Dermis blood vessel endothelial cell (primary cell): ENCODE measurements around the gene MS4A10. TPM values are rescaled to one million over a fixed set of nuclear protein-coding genes. Genes with fewer than 3 reads are reported as not detected.

ENCODE experiments used
- total RNA-seq: library from RNA; depleted of rRNA; stranded (reverse); fragments of >200 nt; gene quantifications from 2 replicates; pipeline ENCODE4 v1.2.3, GENCODE V29; 2014

MS4A10 gene
- total RNA-seq, 1 donor from 2014 or later = not detected

Other genes with a start within 250 kb of the MS4A10 start
- not detected in 2 replicates for gene MS4A8, start 85.7 kb upstream of the MS4A10 start, total RNA-seq
- not detected in 2 replicates for gene MS4A18, start 60.6 kb upstream of the MS4A10 start, total RNA-seq
- not detected in 2 replicates for gene MS4A15, start 28.5 kb upstream of the MS4A10 start, total RNA-seq
- gene CCDC86, start 56.8 kb downstream of the MS4A10 start, total RNA-seq = 14.0 and 31.2 TPM in 2 replicates
- gene PTGDR2, start 70.6 kb downstream of the MS4A10 start, total RNA-seq = 0.05 TPM in 1 of 2 replicates, not detected in the other
- not detected in 2 replicates for gene ZP1, start 82.2 kb downstream of the MS4A10 start, total RNA-seq
- gene PRPF19, start 121.3 kb downstream of the MS4A10 start, total RNA-seq = 45.8 and 79.6 TPM in 2 replicates
- gene TMEM109, start 128.8 kb downstream of the MS4A10 start, total RNA-seq = 63.6 and 114 TPM in 2 replicates
- 99.5 and 112 TPM in 2 replicates for gene TMEM132A, start 139.1 kb downstream of the MS4A10 start, total RNA-seq
- 8.7 and 9.0 TPM in 2 replicates for gene SLC15A3, start 166.8 kb downstream of the MS4A10 start, total RNA-seq
- gene CD6, start 186.3 kb downstream of the MS4A10 start, total RNA-seq = not detected in 2 replicates